GM21723 (cell line): ENCODE data around the gene CYSLTR2.
"Not testable (repeated sequence)": the region's sequence is repeated elsewhere in the genome, so short reads cannot be mapped to it uniquely, and the experiment has no call there.

Experiments used
- ATAC-seq: cut with Tn5 transposase; IDR thresholded peaks from one replicate; pipeline ENCODE4 v1.9.1; 2021; ENCODE audit warnings: mild to moderate bottlenecking, moderate library complexity; ENCODE audit not compliant: unreplicated experiment

The CYSLTR2 gene

GRCh38 chr13:48686636-48687210 is 33.0 kb downstream of the CYSLTR2 start:
- no peak for ATAC-seq

DNA sequence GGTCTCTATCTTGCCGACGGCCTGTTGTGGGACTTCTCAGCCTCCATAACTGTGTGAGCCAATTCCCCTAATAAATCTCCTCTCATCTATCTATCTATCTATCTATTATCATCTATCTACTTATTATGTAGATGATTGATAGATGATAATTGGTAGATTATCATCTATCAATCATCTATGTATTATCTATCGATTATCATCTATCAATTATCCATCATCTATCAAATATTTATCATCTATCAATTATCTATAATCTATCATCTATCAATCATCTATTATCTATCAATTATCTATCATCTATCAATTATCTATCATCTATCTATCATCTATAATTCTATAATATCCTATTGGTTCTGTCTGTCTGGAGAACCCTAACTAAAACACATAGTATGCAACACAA is 33.5 kb downstream of the CYSLTR2 start:
- no peak for ATAC-seq

DNA sequence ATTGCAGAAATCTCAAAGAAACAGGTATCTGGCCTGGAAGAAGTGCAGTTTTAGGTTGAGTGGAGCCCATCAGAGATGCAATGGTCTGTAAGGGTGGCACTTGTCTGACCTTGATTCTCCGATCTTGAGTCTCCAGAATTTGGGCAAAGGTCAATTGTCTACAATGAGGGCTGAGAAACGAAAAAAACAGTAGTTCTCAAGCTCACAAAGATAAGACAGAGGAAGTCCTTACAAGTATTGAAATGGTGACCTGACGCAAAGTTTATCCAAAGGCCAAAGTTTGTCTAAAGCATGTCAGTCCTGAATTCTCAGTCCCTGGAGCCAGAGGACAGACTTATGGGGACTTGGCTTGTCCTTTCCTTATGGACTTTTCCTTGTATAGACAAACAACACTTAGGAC is 40.3 kb downstream of the CYSLTR2 start:
- no peak for ATAC-seq

GRCh38 chr13:48695776-48696175 is 42.0 kb downstream of the CYSLTR2 start:
- no peak for ATAC-seq

- ATAC-seq = not testable (repeated sequence)
Observed at GRCh38 chr13:48696676-48697075, 42.9 kb downstream of the CYSLTR2 start.

GRCh38 chr13:48707405-48707804 is 53.7 kb downstream of the CYSLTR2 start:
- ATAC-seq = no peak

GRCh38 chr13:48708764-48709163 is 55.0 kb downstream of the CYSLTR2 start:
- no peak for ATAC-seq

DNA sequence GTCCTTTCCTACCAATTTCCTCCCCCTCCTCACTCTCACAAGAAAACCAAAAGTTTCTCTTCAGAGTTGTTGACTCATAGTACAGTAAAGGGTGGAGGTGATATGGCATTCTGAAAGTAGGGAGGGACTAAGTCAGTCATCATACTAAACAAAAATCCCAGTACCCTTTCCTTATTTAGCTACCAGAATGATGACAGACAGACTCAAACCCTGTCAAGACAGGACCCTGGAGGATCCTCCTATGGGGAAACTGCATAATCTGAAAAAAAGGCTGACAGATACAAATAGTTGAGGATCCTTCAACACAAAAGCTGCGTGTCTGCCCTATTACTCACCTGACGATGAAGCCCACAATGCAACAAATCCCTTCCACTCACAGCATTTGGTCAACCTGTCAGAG is 55.5 kb downstream of the CYSLTR2 start:
- ATAC-seq = no peak

DNA sequence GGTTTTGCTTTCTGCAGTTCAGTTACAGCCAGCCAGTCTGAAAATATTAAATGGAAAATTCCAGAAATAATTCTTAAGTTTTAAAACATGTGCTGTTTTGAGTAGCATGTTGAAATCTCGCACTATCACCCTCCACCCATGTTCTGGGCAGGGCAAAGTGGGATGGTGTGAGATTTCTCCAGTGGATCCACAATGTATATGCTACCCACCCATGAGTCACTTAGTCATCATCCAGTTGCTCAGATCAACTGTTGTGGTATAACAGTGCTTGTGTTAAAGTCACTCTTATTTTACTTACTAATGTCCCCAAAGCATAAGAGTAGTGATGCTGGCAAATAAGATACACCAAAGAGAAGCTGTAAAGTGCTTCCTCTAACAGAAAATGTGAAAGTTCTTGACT is 56.4 kb downstream of the CYSLTR2 start:
- ATAC-seq = no peak

GRCh38 chr13:48712141-48712540 is 58.4 kb downstream of the CYSLTR2 start:
- ATAC-seq = no peak

DNA sequence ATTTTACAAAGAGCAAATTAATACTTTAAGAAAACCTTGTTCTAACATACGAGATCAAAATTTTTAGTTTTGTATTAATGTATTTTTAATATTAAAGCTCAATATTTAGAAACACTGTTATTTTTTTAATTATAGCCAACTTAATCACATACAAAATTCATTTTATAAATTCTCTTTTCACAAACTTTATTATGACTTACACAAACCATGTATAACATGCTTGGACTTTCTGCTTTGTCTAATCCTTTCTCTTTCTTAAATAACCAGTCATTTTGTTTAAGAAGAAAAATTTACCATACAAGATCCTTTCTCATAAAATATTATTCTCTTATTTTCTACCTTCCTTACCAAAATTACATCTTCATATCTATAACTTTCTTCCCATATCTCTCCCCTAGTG is 62.2 kb downstream of the CYSLTR2 start:
- no peak for ATAC-seq

- no peak for ATAC-seq
Observed at GRCh38 chr13:48720621-48721020, 66.9 kb downstream of the CYSLTR2 start.

DNA sequence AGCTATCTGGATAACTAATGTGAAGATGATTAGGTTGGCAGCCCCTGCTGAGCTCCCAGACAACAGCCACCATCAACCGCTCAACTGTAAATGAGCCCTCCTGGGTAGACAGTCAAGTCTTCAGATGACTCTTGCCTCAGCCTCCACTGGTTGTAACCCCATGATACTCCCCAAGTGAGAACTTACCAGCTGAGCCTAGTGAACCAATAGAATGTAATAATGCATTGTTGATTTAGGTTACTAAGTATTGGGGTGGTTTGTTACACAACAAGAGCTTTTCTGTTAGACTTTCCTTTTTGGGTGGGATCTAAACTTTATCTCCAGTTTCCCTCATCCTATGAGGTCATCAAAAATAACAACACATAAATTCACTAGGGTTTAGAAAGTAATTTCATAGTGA is 69.4 kb downstream of the CYSLTR2 start:
- ATAC-seq = no peak

DNA sequence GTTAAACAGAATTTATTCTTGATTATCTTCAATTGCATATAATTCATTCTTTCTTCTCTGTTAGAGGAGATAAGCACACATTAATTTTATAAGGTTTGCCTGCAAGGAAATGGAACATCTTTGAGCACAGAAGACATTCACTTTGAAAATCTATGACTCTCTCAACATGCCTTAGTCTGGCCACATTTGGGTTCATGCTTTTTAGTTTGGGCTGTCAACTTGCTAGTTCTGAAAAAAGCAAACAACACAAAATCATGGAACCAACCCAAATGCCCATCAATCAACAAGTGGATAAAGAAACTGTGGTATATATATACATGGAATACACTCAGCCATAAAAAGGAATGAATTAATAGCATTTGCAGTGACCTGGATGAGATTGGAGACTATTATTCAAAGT is 71.5 kb downstream of the CYSLTR2 start:
- ATAC-seq = no peak

DNA sequence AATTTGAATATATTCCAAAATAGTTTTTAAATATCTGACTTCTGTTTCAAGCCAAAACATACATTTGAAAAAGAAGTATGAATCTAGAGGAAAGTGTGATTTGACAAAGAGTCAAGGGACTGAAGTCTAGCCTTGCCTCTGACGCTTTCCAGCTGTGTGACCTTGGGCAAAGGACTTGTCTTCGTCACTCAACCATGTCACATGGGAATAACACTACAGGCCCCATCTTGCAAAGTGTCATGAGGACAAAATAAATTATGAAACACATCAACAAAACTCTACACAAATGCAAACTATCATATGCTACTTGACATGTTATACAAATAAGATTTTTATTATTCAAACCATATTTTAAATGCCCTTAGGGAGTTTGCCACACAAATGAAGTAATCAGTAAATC is 73.0 kb downstream of the CYSLTR2 start:
- no peak for ATAC-seq

DNA sequence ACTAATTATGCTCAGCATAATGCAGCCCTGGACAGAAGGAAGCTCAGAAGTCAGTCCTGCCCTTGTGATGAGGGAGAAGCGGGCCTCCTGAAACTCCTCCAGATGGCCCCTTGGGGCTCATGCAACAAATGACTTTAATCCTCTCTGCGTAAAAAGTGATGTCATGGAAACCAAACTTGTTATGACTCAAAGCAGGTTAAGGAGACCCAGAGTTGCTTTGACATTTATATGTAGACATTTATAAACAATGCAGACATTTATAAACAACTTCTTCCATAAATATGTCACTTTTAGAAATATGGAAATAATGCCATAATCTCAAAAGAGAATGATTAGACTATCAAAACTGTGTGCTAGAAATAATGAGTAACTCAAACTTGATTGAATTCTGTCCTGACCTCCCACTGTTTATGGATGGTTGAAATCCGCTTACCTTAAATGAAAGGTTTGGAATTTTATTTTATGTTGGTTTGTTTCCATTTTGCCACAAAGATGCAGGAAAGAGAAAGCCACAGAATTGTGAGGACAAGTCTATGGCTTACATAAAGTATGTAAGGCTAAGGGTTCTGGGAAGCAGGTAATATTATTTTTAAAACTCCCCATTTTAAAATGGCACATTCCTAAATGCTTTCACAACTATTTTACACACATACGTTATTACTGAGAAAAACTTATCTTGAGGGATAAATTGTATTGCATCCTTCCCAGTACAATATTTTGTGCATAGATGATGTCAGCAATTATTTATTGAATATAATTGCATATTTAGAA is 73.7 kb downstream of the CYSLTR2 start:
- peak; percentile 53 for ATAC-seq

GRCh38 chr13:48728226-48728625 is 74.5 kb downstream of the CYSLTR2 start:
- ATAC-seq = no peak

DNA sequence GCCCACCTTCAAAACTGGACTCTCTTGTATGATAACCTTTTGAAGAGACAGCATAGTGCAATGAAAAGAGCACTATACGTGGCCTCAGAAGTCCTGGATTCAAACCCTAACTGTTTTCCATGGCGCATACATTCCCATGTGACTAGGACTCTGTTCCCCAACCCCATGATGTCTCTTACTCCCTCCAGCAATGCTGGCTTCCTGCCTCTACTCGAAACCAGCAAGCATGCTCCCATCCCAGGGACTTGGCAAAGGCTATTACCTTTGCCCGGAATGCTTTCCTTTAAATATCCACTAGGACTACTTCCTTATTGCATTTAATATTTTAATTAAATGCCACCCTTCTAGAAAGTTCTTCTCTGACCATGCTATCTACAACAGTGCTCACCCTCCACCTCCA is 75.1 kb downstream of the CYSLTR2 start:
- no peak for ATAC-seq

DNA sequence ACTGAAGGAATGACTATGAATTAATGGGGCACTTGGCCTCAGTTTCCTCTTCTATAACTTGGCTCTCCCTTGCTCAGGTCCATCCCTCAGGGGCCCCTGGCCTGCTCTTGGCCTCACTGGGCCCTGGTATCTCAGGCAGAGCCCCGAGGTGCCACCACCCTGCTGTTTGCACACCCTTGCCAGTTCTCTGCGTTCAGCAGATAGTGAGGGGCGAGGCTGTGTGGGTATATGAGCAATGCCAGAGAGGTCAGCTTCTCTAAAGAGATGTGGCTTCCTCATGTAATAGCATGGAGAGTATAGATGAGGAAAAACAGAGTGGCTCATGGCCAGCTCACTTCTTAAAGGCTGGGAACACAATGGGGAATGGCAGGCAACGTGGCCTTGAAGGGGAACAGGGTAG is 76.1 kb downstream of the CYSLTR2 start:
- no peak for ATAC-seq

GRCh38 chr13:48731001-48731658 is 77.4 kb downstream of the CYSLTR2 start:
- ATAC-seq = no peak

GRCh38 chr13:48731957-48732569 is 78.3 kb downstream of the CYSLTR2 start:
- ATAC-seq = peak; percentile 72
